ENCODE results near the gene KLRB1.

DNA sequence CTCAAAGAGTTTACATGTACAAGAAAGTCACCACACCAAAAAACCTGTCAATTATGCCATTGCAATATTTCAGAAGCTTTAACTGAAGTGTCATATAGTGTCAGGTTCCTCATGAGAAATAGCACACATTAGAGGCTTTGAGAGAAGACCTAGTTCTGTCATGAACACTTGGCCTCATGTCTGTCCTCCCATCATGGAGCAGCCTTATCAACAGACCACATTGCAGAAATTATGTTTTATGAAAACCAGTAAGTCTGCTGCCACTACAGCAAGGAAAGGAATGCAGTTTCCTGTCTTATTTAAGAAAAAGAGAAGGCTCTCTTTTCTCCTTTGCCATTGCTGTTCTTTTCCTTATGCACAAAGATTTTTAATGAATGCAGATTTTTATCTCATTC is 35.5 kb upstream of the KLRB1 start:
- TF ChIP-seq, protein P1, sequence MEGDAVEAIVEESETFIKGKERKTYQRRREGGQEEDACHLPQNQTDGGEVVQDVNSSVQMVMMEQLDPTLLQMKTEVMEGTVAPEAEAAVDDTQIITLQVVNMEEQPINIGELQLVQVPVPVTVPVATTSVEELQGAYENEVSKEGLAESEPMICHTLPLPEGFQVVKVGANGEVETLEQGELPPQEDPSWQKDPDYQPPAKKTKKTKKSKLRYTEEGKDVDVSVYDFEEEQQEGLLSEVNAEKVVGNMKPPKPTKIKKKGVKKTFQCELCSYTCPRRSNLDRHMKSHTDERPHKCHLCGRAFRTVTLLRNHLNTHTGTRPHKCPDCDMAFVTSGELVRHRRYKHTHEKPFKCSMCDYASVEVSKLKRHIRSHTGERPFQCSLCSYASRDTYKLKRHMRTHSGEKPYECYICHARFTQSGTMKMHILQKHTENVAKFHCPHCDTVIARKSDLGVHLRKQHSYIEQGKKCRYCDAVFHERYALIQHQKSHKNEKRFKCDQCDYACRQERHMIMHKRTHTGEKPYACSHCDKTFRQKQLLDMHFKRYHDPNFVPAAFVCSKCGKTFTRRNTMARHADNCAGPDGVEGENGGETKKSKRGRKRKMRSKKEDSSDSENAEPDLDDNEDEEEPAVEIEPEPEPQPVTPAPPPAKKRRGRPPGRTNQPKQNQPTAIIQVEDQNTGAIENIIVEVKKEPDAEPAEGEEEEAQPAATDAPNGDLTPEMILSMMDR (IDR thresholded peaks at IDR 0.05): no peak
- no peak for TF ChIP-seq POLR2A (IDR thresholded peaks at IDR 0.05)
